Right lobe of liver (tissue), 6 donors: ENCODE data around the gene CCIN. TPM values are rescaled to one million over a fixed set of nuclear protein-coding genes. Genes with fewer than 3 reads are reported as not detected.
A peak's percentile ranks its signal among the peaks of the same experiment; 100 is the strongest.

Experiments used
- ATAC-seq, 4 donors: fragments of 200-7000 bp; cut with Tn5 transposase; one replicate each; pipeline ENCODE4 v1.9.1; 2020; ENCODE audit warnings: mild to moderate bottlenecking in 4 of 4, moderate library complexity in 4 of 4
- DNase-seq, 3 donors: peaks; one replicate each; pipeline ENCODE4 v3.0.0-alpha.2; 2020
- H3K27ac ChIP-seq, 3 donors: fragments of 200-600 bp; one replicate each; pipeline ENCODE4 v1.8.0; 2022
- H3K27me3 ChIP-seq, 2 donors: fragments of 200-600 bp; one replicate each; pipeline ENCODE4 v1.8.0; 2022
- H3K36me3 ChIP-seq, 4 donors: fragments of 200-600 bp; sonication (generic) in 1 of 4; one replicate each; pipeline versions ENCODE4 v1.5.1 to v1.8.0; 2017 to 2022; ENCODE audit warnings: control low read depth in 1 of 4
- H3K4me1 ChIP-seq, 4 donors: fragments of 200-600 bp; sonication (generic) in 1 of 4; one replicate each; pipeline versions ENCODE4 v1.5.1 to v1.8.0; 2017 to 2022; ENCODE audit warnings: control low read depth in 1 of 4
- H3K4me3 ChIP-seq, 3 donors: fragments of 200-600 bp; one replicate each; pipeline ENCODE4 v1.8.0; 2022
- H3K9me3 ChIP-seq, 4 donors: fragments of 200-600 bp; sonication (generic) in 1 of 4; one replicate each; pipeline versions ENCODE4 v1.5.1 to v1.8.0; 2017 to 2022; ENCODE audit warnings: control low read depth in 1 of 4
- CTCF ChIP-seq, 4 donors: fragments of 200-600 bp in 3 of 4; fragments of 450-650 bp in 1 of 4; IDR thresholded peaks; one replicate each; pipeline versions ENCODE4 v1.5.1 to v1.8.0; 2016 to 2022; ENCODE audit warnings: antibody characterized with exemption in 4 of 4, mild to moderate bottlenecking in 2 of 4
- POLR2A ChIP-seq: fragments of 450-650 bp; IDR thresholded peaks from one replicate; pipeline ENCODE4 v1.6.1; 2017; ENCODE audit warnings: antibody characterized with exemption, mild to moderate bottlenecking
- WGBS: methylation state at CpG from one replicate; pipeline ENCODE4 v1.1.6; 2018; ENCODE audit warnings: low coverage, low lambda C conversion rate; ENCODE audit not compliant: insufficient coverage; ENCODE audit errors: missing lambda C conversion rate; 5-methylcytosine and 5-hydroxymethylcytosine counted together
- intact Hi-C, 2 donors: fragments of 100-400 bp; cut with DNase I; formaldehyde crosslinking; loops; one replicate each; pipeline versions ENCODE4 v1.11.2 to v1.14.1; 2022
- total RNA-seq, 6 experiments: library from RNA; depleted of rRNA in 2 of 6; stranded (reverse); fragments of >200 nt in 2 of 6; fragmentation: NEBNext Ultra II Directional in 3 of 6; extraction: Animal tissue kit (Norgen Biotek cat#: 25700) in 3 of 6; gene quantifications; one replicate each; pipeline versions ENCODE4 v1.1.0 to v1.2.4, GENCODE V29; 2016 to 2023
- donor health status: DM: no; HTN: yes; CAD: no.
- donor health status: DM: no; HTN: no; CAD: no.
- donor health status: DM: no; HTN: no; CAD: no.
- donor health status: DM: no; HTN: yes; CAD: no.
- donor health status: DM: no; HTN: yes; CAD: no.

The CCIN gene
- total RNA-seq, 6 experiments from 2014 or later = not detected

GRCh38 chr9:36141761-36142160 lies 27.4 kb upstream of the CCIN start:
- Histone ChIP-seq H3K4me1 (peaks cover 0 to 14% (median 3%) of the 10 kb centered on the region in 4 donors), H3K4me3 (no peak overlapping the region), H3K36me3 (no peaks in the 10 kb centered on the region), H3K27me3 (peaks cover 0 to 3% of the 10 kb centered on the region in 2 donors), H3K9me3 (no peaks in the 10 kb centered on the region), H3K27ac (peak overlapping the region in 1 of 3 donors; percentile 81)
- ATAC-seq (no peak), DNase-seq (no peak)
- intact Hi-C loops = no loop called here
- 91% methylated on average over 5 of the region's 7 CpGs for WGBS
- TF ChIP-seq CTCF (IDR thresholded peaks at IDR 0.05) (no peak), POLR2A (no peak)

- WGBS = 47% methylated on average over 10 of the region's 12 CpGs
- intact Hi-C loops = no loop called here
- Histone ChIP-seq H3K36me3 (no peaks in the 10 kb centered on the region), H3K4me3 (peak overlapping the region in 2 of 3 donors; percentile 1 to 31), H3K27ac (peak overlapping the region; percentile 52 to 81 (median 79)), H3K4me1 (peaks cover 0 to 7% (median 3%) of the 10 kb centered on the region in 4 donors), H3K9me3 (no peaks in the 10 kb centered on the region), H3K27me3 (no peaks in the 10 kb centered on the region)
- TF ChIP-seq POLR2A (no peak), CTCF (IDR thresholded peaks at IDR 0.05) (no peak)
- ATAC-seq (peak; percentile 85 to 91 (median 88)), DNase-seq (peak in 2 of 3 donors; percentile 46 to 56)
These were observed 26.5 kb upstream of the CCIN start for GRCh38 chr9:36142510-36143244.

- H3K27me3 ChIP-seq = no peaks in the 10 kb centered on the region
- DNase-seq = peak in 1 of 3 donors; percentile 52
- WGBS = 68% methylated on average over 7 of the region's 13 CpGs
- H3K9me3 ChIP-seq = no peaks in the 10 kb centered on the region
- TF ChIP-seq CTCF (IDR thresholded peaks at IDR 0.05) (no peak), POLR2A (no peak)
- H3K36me3 ChIP-seq = no peaks in the 10 kb centered on the region
- intact Hi-C loops = no loop called here
- H3K4me1 ChIP-seq = peaks cover 0 to 7% (median 3%) of the 10 kb centered on the region in 4 donors
- peak overlapping the region in 2 of 3 donors; percentile 1 to 31 for H3K4me3 ChIP-seq
- no peak for ATAC-seq
- H3K27ac ChIP-seq = peak overlapping the region; percentile 52 to 81 (median 79)
These were observed 25.9 kb upstream of the CCIN start for GRCh38 chr9:36143245-36143641.

- DNase-seq (no peak), ATAC-seq (peak in 1 of 4 donors; percentile 26)
- Histone ChIP-seq H3K4me1 (peaks cover 0 to 7% (median 3%) of the 10 kb centered on the region in 4 donors), H3K9me3 (no peaks in the 10 kb centered on the region), H3K27me3 (no peaks in the 10 kb centered on the region), H3K4me3 (no peak overlapping the region), H3K27ac (peak overlapping the region in 1 of 3 donors; percentile 79), H3K36me3 (no peaks in the 10 kb centered on the region)
- intact Hi-C loops = no loop called here
- WGBS = 84% methylated on average over 11 of the region's 12 CpGs
- TF ChIP-seq CTCF (IDR thresholded peaks at IDR 0.05) (no peak), POLR2A (no peak)
These were observed 24.6 kb upstream of the CCIN start for GRCh38 chr9:36144309-36145232.
